Esophagus squamous epithelium (tissue), 4 donors: ENCODE measurements around the gene ACER3.

ENCODE experiments used
- POLR2A ChIP-seq, 4 donors: fragments of 450-650 bp; IDR thresholded peaks; one replicate each; pipeline ENCODE4 v1.6.1; 2017; ENCODE audit warnings: antibody characterized with exemption in 4 of 4, mild to moderate bottlenecking in 4 of 4, moderate library complexity in 3 of 4
- TF ChIP-seq, protein P1 (sequence below), 6 experiments: fragments of 450-650 bp in 4 of 6; fragments of 200-600 bp in 2 of 6; sonication (generic) in 2 of 6; IDR thresholded peaks; one replicate each; pipeline ENCODE4 v1.5.1; 2016 to 2019; ENCODE audit warnings: antibody characterized with exemption in 6 of 6, mild to moderate bottlenecking in 4 of 6, moderate library complexity in 4 of 6

- TF ChIP-seq, protein P1, sequence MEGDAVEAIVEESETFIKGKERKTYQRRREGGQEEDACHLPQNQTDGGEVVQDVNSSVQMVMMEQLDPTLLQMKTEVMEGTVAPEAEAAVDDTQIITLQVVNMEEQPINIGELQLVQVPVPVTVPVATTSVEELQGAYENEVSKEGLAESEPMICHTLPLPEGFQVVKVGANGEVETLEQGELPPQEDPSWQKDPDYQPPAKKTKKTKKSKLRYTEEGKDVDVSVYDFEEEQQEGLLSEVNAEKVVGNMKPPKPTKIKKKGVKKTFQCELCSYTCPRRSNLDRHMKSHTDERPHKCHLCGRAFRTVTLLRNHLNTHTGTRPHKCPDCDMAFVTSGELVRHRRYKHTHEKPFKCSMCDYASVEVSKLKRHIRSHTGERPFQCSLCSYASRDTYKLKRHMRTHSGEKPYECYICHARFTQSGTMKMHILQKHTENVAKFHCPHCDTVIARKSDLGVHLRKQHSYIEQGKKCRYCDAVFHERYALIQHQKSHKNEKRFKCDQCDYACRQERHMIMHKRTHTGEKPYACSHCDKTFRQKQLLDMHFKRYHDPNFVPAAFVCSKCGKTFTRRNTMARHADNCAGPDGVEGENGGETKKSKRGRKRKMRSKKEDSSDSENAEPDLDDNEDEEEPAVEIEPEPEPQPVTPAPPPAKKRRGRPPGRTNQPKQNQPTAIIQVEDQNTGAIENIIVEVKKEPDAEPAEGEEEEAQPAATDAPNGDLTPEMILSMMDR (IDR thresholded peaks at IDR 0.05) = no peak
- no peak for TF ChIP-seq POLR2A (IDR thresholded peaks at IDR 0.05)
Measured at GRCh38 chr11:76947800-76948199, 87.1 kb downstream of the ACER3 start.
